ENCODE measurements around the gene UQCRC1. TPM values are rescaled to one million over a fixed set of nuclear protein-coding genes. Genes with fewer than 3 reads are reported as not detected.

UQCRC1 gene
- total and polyA plus RNA-seq, 2 experiments from 2014 or later: 308 to 405 TPM

DNA sequence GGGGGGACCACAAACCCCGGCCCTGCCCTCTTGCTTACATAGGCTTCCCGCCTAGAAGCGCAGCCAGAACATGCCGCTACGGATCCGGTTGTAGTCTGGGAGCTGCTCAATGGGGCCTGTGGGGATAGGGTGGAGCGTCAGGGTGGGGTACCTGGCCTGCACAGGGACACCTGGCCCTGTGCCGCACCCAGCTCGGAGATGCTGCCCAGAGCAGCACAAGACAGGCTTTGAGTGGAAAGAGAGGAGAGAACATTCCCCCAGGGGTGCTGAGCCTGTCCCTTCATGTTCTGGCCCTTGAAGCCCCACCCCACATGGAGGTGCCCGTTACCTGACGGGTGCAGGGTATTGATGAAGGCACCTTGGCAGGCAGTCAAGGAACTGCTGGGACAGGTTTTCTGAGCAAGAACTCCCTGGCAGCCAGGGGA is 10.4 kb downstream of the UQCRC1 start:
- Histone ChIP-seq H2AFZ (no peak overlapping the region), H3K36me3 (replicated peaks; ENCODE audit: insufficient read depth, low read depth) (no peaks in the 10 kb centered on the region), H3K9me3 (ENCODE audit: low read depth) (no peaks in the 10 kb centered on the region), H4K20me1 (ENCODE audit: insufficient read depth, poor library complexity, severe bottlenecking) (no peaks in the 10 kb centered on the region), H3K27ac (peak overlapping the region; percentile 95), H3K27me3 (no peaks in the 10 kb centered on the region), H3K9me2 (replicated peaks; ENCODE audit: insufficient read depth) (no peaks in the 10 kb centered on the region), H3K4me1 (ENCODE audit: insufficient read depth) (peaks cover 46% of the 10 kb centered on the region), H3K79me2 (no peaks in the 10 kb centered on the region), H3K4me3 (no peak overlapping the region), H3K4me2 (peak overlapping the region; percentile 8)
- 76% methylated on average over 11 of the region's 11 CpGs for WGBS (ENCODE audit: low lambda C conversion rate, missing lambda C conversion rate)
- TF ChIP-seq EZH2phosphoT487 (IDR thresholded peaks at IDR 0.05; ENCODE audit: low read depth, severe bottlenecking, unreplicated experiment): no peak
- no peak for TF ChIP-seq CTCF (IDR thresholded peaks at IDR 0.05; ENCODE audit: poor library complexity)
- no peak for TF ChIP-seq EZH2 (IDR thresholded peaks at IDR 0.05; ENCODE audit: borderline replicate concordance)
- DNase-seq (ENCODE audit: low spot score): no peak

DNA sequence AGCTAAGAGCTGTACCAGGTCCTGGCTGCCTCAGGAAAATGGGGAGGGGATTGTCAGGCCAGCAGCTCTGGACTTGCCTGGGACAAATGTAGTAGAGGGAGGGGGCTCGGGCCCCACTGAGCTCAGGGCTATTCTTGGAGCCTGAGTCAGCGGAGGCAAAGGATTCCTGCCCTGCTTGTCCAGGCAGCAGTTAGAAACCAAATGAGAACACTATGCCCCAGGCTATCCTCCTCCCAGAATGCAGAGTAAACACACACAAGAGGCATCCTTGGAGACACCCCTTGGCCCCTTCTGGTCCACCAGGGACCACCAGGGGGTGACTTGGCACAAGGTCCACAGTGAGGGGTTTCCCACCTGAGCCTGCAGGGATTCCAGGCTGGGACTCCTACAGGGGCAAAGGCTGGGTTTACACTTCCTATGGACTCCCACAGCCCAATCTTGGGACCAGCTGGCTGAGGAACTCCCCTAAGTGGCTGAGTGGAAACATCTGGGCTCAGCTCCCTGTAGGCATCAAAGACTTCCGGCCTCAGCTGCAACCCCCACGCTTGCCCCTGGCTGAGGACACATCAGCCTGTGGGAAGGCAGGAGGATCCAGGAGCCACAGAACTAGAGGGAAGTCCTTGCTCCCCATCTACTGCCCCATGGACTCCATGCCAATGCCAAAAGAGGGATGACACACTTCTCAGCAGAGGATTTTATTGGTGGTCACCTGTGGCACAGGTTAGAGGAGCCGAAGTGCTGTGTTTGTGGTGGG is 10.9 kb downstream of the UQCRC1 start:
- Histone ChIP-seq H2AFZ (no peak overlapping the region), H3K4me3 (no peak overlapping the region), H3K27me3 (no peaks in the 10 kb centered on the region), H3K36me3 (replicated peaks; ENCODE audit: insufficient read depth, low read depth) (no peaks in the 10 kb centered on the region), H3K27ac (peak overlapping the region; percentile 95), H3K9me3 (ENCODE audit: low read depth) (no peaks in the 10 kb centered on the region), H3K79me2 (no peaks in the 10 kb centered on the region), H3K9me2 (replicated peaks; ENCODE audit: insufficient read depth) (no peaks in the 10 kb centered on the region), H4K20me1 (ENCODE audit: insufficient read depth, poor library complexity, severe bottlenecking) (no peaks in the 10 kb centered on the region), H3K4me1 (ENCODE audit: insufficient read depth) (peaks cover 46% of the 10 kb centered on the region), H3K4me2 (peak overlapping the region; percentile 53)
- DNase-seq (ENCODE audit: low spot score): peak; percentile 83
- TF ChIP-seq CTCF (IDR thresholded peaks at IDR 0.05; ENCODE audit: poor library complexity) (no peak), EZH2phosphoT487 (IDR thresholded peaks at IDR 0.05; ENCODE audit: low read depth, severe bottlenecking, unreplicated experiment) (no peak), EZH2 (IDR thresholded peaks at IDR 0.05; ENCODE audit: borderline replicate concordance) (no peak)
- 52% methylated on average over 5 of the region's 5 CpGs for WGBS (ENCODE audit: low lambda C conversion rate, missing lambda C conversion rate)

GRCh38 chr3:48597408-48597800 is 12.0 kb downstream of the UQCRC1 start:
- Histone ChIP-seq H3K4me1 (ENCODE audit: insufficient read depth) (peaks cover 46% of the 10 kb centered on the region), H4K20me1 (ENCODE audit: insufficient read depth, poor library complexity, severe bottlenecking) (no peaks in the 10 kb centered on the region), H3K27me3 (no peaks in the 10 kb centered on the region), H3K4me3 (no peak overlapping the region), H3K36me3 (replicated peaks; ENCODE audit: insufficient read depth, low read depth) (no peaks in the 10 kb centered on the region), H3K9me3 (ENCODE audit: low read depth) (no peaks in the 10 kb centered on the region), H3K79me2 (no peaks in the 10 kb centered on the region), H3K9me2 (replicated peaks; ENCODE audit: insufficient read depth) (no peaks in the 10 kb centered on the region), H3K27ac (peak overlapping the region; percentile 95), H3K4me2 (no peak overlapping the region), H2AFZ (no peak overlapping the region)
- DNase-seq (ENCODE audit: low spot score): no peak
- WGBS (ENCODE audit: low lambda C conversion rate, missing lambda C conversion rate): 93% methylated on average over 6 of the region's 6 CpGs
- TF ChIP-seq EZH2 (IDR thresholded peaks at IDR 0.05; ENCODE audit: borderline replicate concordance): no peak
- no peak for TF ChIP-seq EZH2phosphoT487 (IDR thresholded peaks at IDR 0.05; ENCODE audit: low read depth, severe bottlenecking, unreplicated experiment)
- TF ChIP-seq CTCF (IDR thresholded peaks at IDR 0.05; ENCODE audit: poor library complexity): no peak
